IMR-90 (cell line): ENCODE measurements around the gene XIST. TPM values are rescaled to one million over a fixed set of nuclear protein-coding genes. Genes with fewer than 3 reads are reported as not detected.

Source experiments
- ATAC-seq: fragments of 200-7000 bp; cut with Tn5 transposase; 2 replicates; pipeline ENCODE4 v1.9.1; 2020; ENCODE audit warnings: low read depth, mild to moderate bottlenecking, moderate library complexity
- BruUV-seq: library from RNA; stranded (reverse); fragments of 400-500 nt; replicated peaks from 2 replicates; lab custom pipeline; 2021; lab: Mats Ljungman, UMichigan
- CTCF ChIA-PET: fragments of 300-600 bp; formaldehyde crosslinking; extraction: SDS; loops from one replicate; lab custom pipeline; 2021; ENCODE audit warnings: antibody characterized with exemption; lab: Yijun Ruan, JAX
- POLR2A ChIA-PET: fragments of 300-600 bp; sonication (Branson Sonifier 250); formaldehyde crosslinking; loops from one replicate; lab custom pipeline; 2022; ENCODE audit warnings: antibody characterized with exemption; ENCODE audit not compliant: unreplicated experiment; lab: Charles Lee
- DNase-seq: peaks from one replicate; pipeline ENCODE4 v3.0.0; 2013
- H2AFZ ChIP-seq: replicated peaks from 2 replicates; pipeline ENCODE3; 2013; ENCODE audit warnings: low read length, mild to moderate bottlenecking; ENCODE audit not compliant: poor library complexity
- H2AK5ac ChIP-seq: 2 replicates; pipeline ENCODE4 v1.6.1; 2013; ENCODE audit warnings: low read depth, low read length, inconsistent platforms
- H2AK9ac ChIP-seq: replicated peaks from 2 replicates; pipeline ENCODE3; 2013; ENCODE audit warnings: mild to moderate bottlenecking, low read depth, low read length, moderate library complexity; ENCODE audit not compliant: poor library complexity
- H2BK120ac ChIP-seq: 2 replicates; pipeline ENCODE4 v1.6.1; 2013; ENCODE audit warnings: low read depth, low read length, inconsistent platforms
- H2BK15ac ChIP-seq: 3 replicates; pipeline ENCODE4 v1.6.1; 2013; ENCODE audit warnings: low read depth, low read length, inconsistent platforms
- H2BK20ac ChIP-seq: 2 replicates; pipeline ENCODE4 v1.6.1; 2013; ENCODE audit warnings: low read depth, mild to moderate bottlenecking, inconsistent platforms, low read length, moderate library complexity
- H2BK5ac ChIP-seq: 2 replicates; pipeline ENCODE4 v1.6.1; 2013; ENCODE audit warnings: mild to moderate bottlenecking, low read depth, low read length, inconsistent platforms; ENCODE audit not compliant: poor library complexity, severe bottlenecking
- H3K14ac ChIP-seq: replicated peaks from 2 replicates; pipeline ENCODE4 v1.6.1; 2013; ENCODE audit warnings: low read depth, low read length, inconsistent platforms
- H3K18ac ChIP-seq: 2 replicates; pipeline ENCODE4 v1.6.1; 2013; ENCODE audit warnings: low read depth, low read length, control low read depth
- H3K23ac ChIP-seq: 2 replicates; pipeline ENCODE4 v1.6.1; 2013; ENCODE audit warnings: low read depth, low read length, inconsistent platforms
- H3K27ac ChIP-seq: 2 replicates; pipeline ENCODE4 v1.5.1; 2013; ENCODE audit warnings: mild to moderate bottlenecking, control low read depth, low read length; ENCODE audit not compliant: insufficient read depth
- H3K27me3 ChIP-seq: 2 replicates; pipeline ENCODE4 v1.6.1; 2013; ENCODE audit warnings: low read length; ENCODE audit not compliant: control insufficient read depth, insufficient read depth
- H3K36me3 ChIP-seq: 2 replicates; pipeline ENCODE4 v1.6.1; 2013; ENCODE audit warnings: low read length, mixed read lengths; ENCODE audit not compliant: control insufficient read depth, insufficient read depth
- H3K4ac ChIP-seq: 2 replicates; pipeline ENCODE4 v1.6.1; 2013; ENCODE audit warnings: low read depth, low read length, inconsistent platforms
- H3K4me1 ChIP-seq: 2 replicates; pipeline ENCODE4 v1.6.1; 2013; ENCODE audit warnings: low read length, mixed read lengths; ENCODE audit not compliant: control insufficient read depth, insufficient read depth
- H3K4me2 ChIP-seq: 2 replicates; pipeline ENCODE4 v1.6.1; 2013; ENCODE audit warnings: low read depth, mild to moderate bottlenecking, control low read depth, low read length, moderate library complexity
- H3K4me3 ChIP-seq: 2 replicates; pipeline ENCODE4 v1.5.1; 2013; ENCODE audit warnings: low read depth, mild to moderate bottlenecking, control low read depth, low read length, moderate library complexity; ENCODE audit not compliant: insufficient read depth
- H3K56ac ChIP-seq: 2 replicates; pipeline ENCODE4 v1.6.1; 2013; ENCODE audit warnings: low read length, inconsistent platforms; ENCODE audit not compliant: insufficient read depth; ENCODE audit errors: extremely low read depth
- H3K79me1 ChIP-seq, 2 experiments: 2 replicates each; pipeline ENCODE4 v1.6.1; 2013; ENCODE audit warnings: low read length in 2 of 2, inconsistent platforms in 1 of 2, low read depth in 1 of 2
- H3K9ac ChIP-seq: 2 replicates; pipeline ENCODE4 v1.6.1; 2013; ENCODE audit warnings: low read depth, low read length, control low read depth
- H3K9me1 ChIP-seq: 2 replicates; pipeline ENCODE4 v1.6.1; 2013; ENCODE audit warnings: low read length, inconsistent platforms; ENCODE audit not compliant: insufficient read depth
- H3K9me3 ChIP-seq: 2 replicates; pipeline ENCODE4 v1.6.1; 2013; ENCODE audit warnings: low read length; ENCODE audit not compliant: control insufficient read depth, insufficient read depth
- H4K20me1 ChIP-seq: 2 replicates; pipeline ENCODE4 v1.6.1; 2013; ENCODE audit warnings: low read length, inconsistent platforms; ENCODE audit not compliant: insufficient read depth
- H4K5ac ChIP-seq: 2 replicates; pipeline ENCODE4 v1.6.1; 2013; ENCODE audit warnings: mild to moderate bottlenecking, low read depth, low read length, control low read depth
- H4K8ac ChIP-seq, 2 experiments: 2 replicates each; pipeline ENCODE4 v1.6.1; 2013; ENCODE audit warnings: low read depth in 2 of 2, low read length in 2 of 2, control low read depth in 1 of 2, inconsistent platforms in 1 of 2
- H4K91ac ChIP-seq: 2 replicates; pipeline ENCODE4 v1.6.1; 2013; ENCODE audit warnings: low read depth, low read length, inconsistent platforms; ENCODE audit not compliant: insufficient read depth
- BHLHE40 ChIP-seq: fragments of 150-350 bp; IDR thresholded peaks from 2 replicates; pipeline ENCODE4 v1.6.1; 2016; ENCODE audit warnings: mild to moderate bottlenecking, low read depth, low read length
- CEBPB ChIP-seq: IDR thresholded peaks from 2 replicates; pipeline ENCODE4 v1.6.1; 2012; ENCODE audit warnings: low read depth, low read length, improper control_type of control experiment
- CHD1 ChIP-seq: IDR thresholded peaks from 2 replicates; pipeline ENCODE4 v1.6.1; 2012; ENCODE audit warnings: low read depth, low read length, improper control_type of control experiment
- FOS ChIP-seq: fragments of 150-350 bp; IDR thresholded peaks from 2 replicates; pipeline ENCODE4 v1.6.1; 2016; ENCODE audit warnings: low read depth, low read length
- MAFK ChIP-seq: IDR thresholded peaks from 2 replicates; pipeline ENCODE4 v1.6.1; 2012; ENCODE audit warnings: low read depth, low read length, improper control_type of control experiment
- MAZ ChIP-seq: IDR thresholded peaks from 2 replicates; pipeline ENCODE4 v1.6.1; 2012; ENCODE audit warnings: low read depth, mild to moderate bottlenecking, low read length, improper control_type of control experiment, moderate library complexity, borderline replicate concordance
- MXI1 ChIP-seq: IDR thresholded peaks from 2 replicates; pipeline ENCODE4 v1.6.1; 2012; ENCODE audit warnings: low read depth, mild to moderate bottlenecking, low read length, moderate library complexity, borderline replicate concordance
- NFE2L2 ChIP-seq: fragments of 150-350 bp; IDR thresholded peaks from 2 replicates; pipeline ENCODE4 v1.6.1; 2016; ENCODE audit warnings: low read depth, mild to moderate bottlenecking, low read length
- POLR2A ChIP-seq: IDR thresholded peaks from 2 replicates; pipeline ENCODE4 v1.6.1; 2012; ENCODE audit warnings: mild to moderate bottlenecking, low read depth, low read length
- RAD21 ChIP-seq: IDR thresholded peaks from 2 replicates; pipeline ENCODE4 v1.6.1; 2012; ENCODE audit warnings: low read length, improper control_type of control experiment
- RCOR1 ChIP-seq: IDR thresholded peaks from 2 replicates; pipeline ENCODE4 v1.6.1; 2012; ENCODE audit warnings: mild to moderate bottlenecking, low read length, improper control_type of control experiment; ENCODE audit not compliant: insufficient replicate concordance
- RFX5 ChIP-seq: IDR thresholded peaks from 2 replicates; pipeline ENCODE4 v1.8.0; 2012; ENCODE audit warnings: low read depth, mild to moderate bottlenecking, low read length, moderate library complexity
- SMC3 ChIP-seq: fragments of 150-350 bp; IDR thresholded peaks from 2 replicates; pipeline ENCODE4 v1.6.1; 2016; ENCODE audit warnings: low read depth, mild to moderate bottlenecking, antibody characterized with exemption, low read length, moderate library complexity
- dilution Hi-C: fragments of 300-500 bp; cut with HindIII; formaldehyde crosslinking; loops from one replicate; pipeline ENCODE4 v1.14.3; 2018; ENCODE audit warnings: low sequenced_read_pairs; ENCODE audit not compliant: unreplicated experiment
- in situ Hi-C: fragments of 300-500 bp; cut with MboI; formaldehyde crosslinking; loops from 3 replicates; pipeline ENCODE4 v1.14.3; 2019; ENCODE audit warnings: low sequenced_read_pairs, inconsistent platforms, mixed read lengths
- intact Hi-C: fragments of 100-400 bp; cut with micrococcal nuclease; formaldehyde crosslinking; loops from 2 replicates; pipeline ENCODE4 v1.10.0; 2022
- polyA plus RNA-seq, 3 experiments: library from polyadenylated mRNA; depleted of rRNA; stranded (reverse); fragments of >200 nt; gene quantifications; 2 replicates each; pipeline ENCODE4 v1.2.3, GENCODE V29; 2012; ENCODE audit warnings: low replicate concordance in 1 of 3
- total RNA-seq: library from RNA; depleted of rRNA; stranded (reverse); fragments of >200 nt; gene quantifications from 2 replicates; pipeline ENCODE4 v1.2.3, GENCODE V29; 2012
- TF ChIP-seq, protein P1 (sequence below): fragments of 150-350 bp; IDR thresholded peaks from 2 replicates; pipeline ENCODE4 v1.6.1; 2017; ENCODE audit warnings: mild to moderate bottlenecking, antibody characterized with exemption, low read length, low read depth
- TF ChIP-seq, protein P2 (sequence below): fragments of 150-350 bp; IDR thresholded peaks from 2 replicates; pipeline ENCODE4 v1.6.1; 2016; ENCODE audit warnings: low read depth, mild to moderate bottlenecking, low read length, moderate library complexity, borderline replicate concordance
- TF ChIP-seq, protein P3 (sequence below): conservative IDR thresholded peaks from 2 replicates; pipeline ENCODE4 v1.5.1; 2012; ENCODE audit warnings: mild to moderate bottlenecking, low read depth, low read length, improper control_type of control experiment

Gene XIST
- total and polyA plus RNA-seq, 2 of the 4 experiments (the other 2 are of a cell fraction), result 48.9 to 159 TPM

DNA sequence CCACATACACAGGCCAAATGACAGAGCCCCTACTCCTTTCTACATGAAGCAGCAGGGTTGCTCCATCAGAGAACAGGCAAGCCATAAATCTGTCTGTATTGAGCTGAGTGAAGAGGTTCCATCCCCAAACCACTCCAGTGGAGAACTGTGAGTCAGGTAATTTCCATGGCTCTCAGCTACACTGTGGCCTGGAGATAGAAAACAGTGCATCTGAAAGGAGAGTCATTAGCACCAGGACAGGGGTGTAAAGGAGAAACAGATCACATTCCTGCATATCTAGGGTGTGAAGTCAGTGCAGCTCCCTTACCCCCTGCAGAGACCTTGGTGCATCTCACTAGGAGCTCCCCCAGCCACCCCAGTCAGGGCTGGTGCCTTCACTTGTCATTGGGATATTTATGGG is 25.2 kb upstream of the XIST start:
- H2BK15ac ChIP-seq, result no peak overlapping the region
- no peak overlapping the region for H4K91ac ChIP-seq
- H4K8ac ChIP-seq, result no peak overlapping the region
- ATAC-seq (no peak), DNase-seq (no peak)
- no peak overlapping the region for H3K18ac ChIP-seq
- no peak overlapping the region for H3K4me3 ChIP-seq
- no peaks in the 10 kb centered on the region for H4K20me1 ChIP-seq
- no peak overlapping the region for H3K14ac ChIP-seq
- no peaks in the 10 kb centered on the region for H3K36me3 ChIP-seq
- H4K5ac ChIP-seq, result no peak overlapping the region
- H2BK5ac ChIP-seq, result no peak overlapping the region
- H3K9me3 ChIP-seq, result peaks cover 2% of the 10 kb centered on the region; the same call in 1 of the 2 replicates
- no TSS peak for BruUV-seq
- no peak overlapping the region for H3K4me2 ChIP-seq
- ChIA-PET POLR2A (no interaction called here), CTCF (no interaction called here)
- no peak overlapping the region for H3K56ac ChIP-seq
- in situ Hi-C loops, result no loop called here
- H3K27ac ChIP-seq, result no peak overlapping the region
- peaks cover 16% of the 10 kb centered on the region for H3K27me3 ChIP-seq
- H3K23ac ChIP-seq, result no peak overlapping the region
- no peak overlapping the region for H3K4ac ChIP-seq
- TF ChIP-seq, protein P1, sequence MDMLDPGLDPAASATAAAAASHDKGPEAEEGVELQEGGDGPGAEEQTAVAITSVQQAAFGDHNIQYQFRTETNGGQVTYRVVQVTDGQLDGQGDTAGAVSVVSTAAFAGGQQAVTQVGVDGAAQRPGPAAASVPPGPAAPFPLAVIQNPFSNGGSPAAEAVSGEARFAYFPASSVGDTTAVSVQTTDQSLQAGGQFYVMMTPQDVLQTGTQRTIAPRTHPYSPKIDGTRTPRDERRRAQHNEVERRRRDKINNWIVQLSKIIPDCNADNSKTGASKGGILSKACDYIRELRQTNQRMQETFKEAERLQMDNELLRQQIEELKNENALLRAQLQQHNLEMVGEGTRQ, result no peak
- TF ChIP-seq CHD1 (no peak), RAD21 (no peak), MAZ (no peak), MXI1 (no peak), RCOR1 (no peak), NFE2L2 (no peak), MAFK (no peak), SMC3 (no peak), BHLHE40 (no peak), CEBPB (no peak), POLR2A (no peak), FOS (no peak), RFX5 (no peak)
- TF ChIP-seq, protein P2, sequence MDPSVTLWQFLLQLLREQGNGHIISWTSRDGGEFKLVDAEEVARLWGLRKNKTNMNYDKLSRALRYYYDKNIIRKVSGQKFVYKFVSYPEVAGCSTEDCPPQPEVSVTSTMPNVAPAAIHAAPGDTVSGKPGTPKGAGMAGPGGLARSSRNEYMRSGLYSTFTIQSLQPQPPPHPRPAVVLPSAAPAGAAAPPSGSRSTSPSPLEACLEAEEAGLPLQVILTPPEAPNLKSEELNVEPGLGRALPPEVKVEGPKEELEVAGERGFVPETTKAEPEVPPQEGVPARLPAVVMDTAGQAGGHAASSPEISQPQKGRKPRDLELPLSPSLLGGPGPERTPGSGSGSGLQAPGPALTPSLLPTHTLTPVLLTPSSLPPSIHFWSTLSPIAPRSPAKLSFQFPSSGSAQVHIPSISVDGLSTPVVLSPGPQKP, result no peak
- TF ChIP-seq, protein P3, sequence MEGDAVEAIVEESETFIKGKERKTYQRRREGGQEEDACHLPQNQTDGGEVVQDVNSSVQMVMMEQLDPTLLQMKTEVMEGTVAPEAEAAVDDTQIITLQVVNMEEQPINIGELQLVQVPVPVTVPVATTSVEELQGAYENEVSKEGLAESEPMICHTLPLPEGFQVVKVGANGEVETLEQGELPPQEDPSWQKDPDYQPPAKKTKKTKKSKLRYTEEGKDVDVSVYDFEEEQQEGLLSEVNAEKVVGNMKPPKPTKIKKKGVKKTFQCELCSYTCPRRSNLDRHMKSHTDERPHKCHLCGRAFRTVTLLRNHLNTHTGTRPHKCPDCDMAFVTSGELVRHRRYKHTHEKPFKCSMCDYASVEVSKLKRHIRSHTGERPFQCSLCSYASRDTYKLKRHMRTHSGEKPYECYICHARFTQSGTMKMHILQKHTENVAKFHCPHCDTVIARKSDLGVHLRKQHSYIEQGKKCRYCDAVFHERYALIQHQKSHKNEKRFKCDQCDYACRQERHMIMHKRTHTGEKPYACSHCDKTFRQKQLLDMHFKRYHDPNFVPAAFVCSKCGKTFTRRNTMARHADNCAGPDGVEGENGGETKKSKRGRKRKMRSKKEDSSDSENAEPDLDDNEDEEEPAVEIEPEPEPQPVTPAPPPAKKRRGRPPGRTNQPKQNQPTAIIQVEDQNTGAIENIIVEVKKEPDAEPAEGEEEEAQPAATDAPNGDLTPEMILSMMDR, result no peak
- H3K4me1 ChIP-seq, result no peaks in the 10 kb centered on the region
- H2AFZ ChIP-seq, result no peak overlapping the region
- no peak overlapping the region for H2AK9ac ChIP-seq
- no peak overlapping the region for H3K9ac ChIP-seq
- no peaks in the 10 kb centered on the region for H3K9me1 ChIP-seq
- H2BK20ac ChIP-seq, result no peak overlapping the region
- dilution Hi-C loops, result no loop called here
- no peak overlapping the region for H2AK5ac ChIP-seq
- H2BK120ac ChIP-seq, result no peak overlapping the region
- intact Hi-C loops, result no loop called here
- no peaks in the 10 kb centered on the region for H3K79me1 ChIP-seq
